Transverse colon (tissue), 4 donors: Measurements from ENCODE around the gene LRBA.

Source experiments
- CTCF ChIP-seq, 5 experiments: fragments of 200-600 bp in 3 of 5; fragments of 450-650 bp in 2 of 5; sonication (generic) in 3 of 5; IDR thresholded peaks; 1 replicate in 2 of 5; 2 replicates in 3 of 5; pipeline ENCODE4 v1.5.1; 2016 to 2017; ENCODE audit warnings: antibody characterized with exemption in 5 of 5, inconsistent platforms in 3 of 5, mild to moderate bottlenecking in 2 of 5, moderate library complexity in 1 of 5
- POLR2AphosphoS5 ChIP-seq, 3 donors: sonication (generic); formaldehyde crosslinking; IDR thresholded peaks; one replicate each; pipeline ENCODE4 v1.6.1; 2016; ENCODE audit warnings: antibody characterized with exemption in 3 of 3

- TF ChIP-seq CTCF (IDR thresholded peaks at IDR 0.05) = no peak
- TF ChIP-seq POLR2AphosphoS5 (IDR thresholded peaks at IDR 0.05) = no peak
Measured at GRCh38 chr4:150948710-150949109, 66.4 kb downstream of the LRBA start.
